ENCODE measurements around the gene PIAS4. TPM values are rescaled to one million over a fixed set of nuclear protein-coding genes. Genes with fewer than 3 reads are reported as not detected.
A peak's percentile ranks its signal among the peaks of the same experiment; 100 is the strongest.
"Not testable (repeated sequence)": the region's sequence is repeated elsewhere in the genome, so short reads cannot be mapped to it uniquely, and the experiment has no call there.

PIAS4 gene
- total RNA-seq, 3 donors from 2014 or later: 27.4 to 44.6 (median 29.5) TPM

GRCh38 chr19:3990815-3991117 is 16.8 kb upstream of the PIAS4 start:
- Histone ChIP-seq H3K4me3 (no peak overlapping the region), H3K9me3 (no peaks in the 10 kb centered on the region), H3K36me3 (ENCODE audit: low read depth) (no peaks in the 10 kb centered on the region), H3K4me1 (ENCODE audit: low read depth) (peaks cover 19% of the 10 kb centered on the region)
- intact Hi-C loops (cut with DNase I, micrococcal nuclease): loop anchor here in 1 of 2 donors (10.0 kb wide), 1 partner anchor 54 kb away; no protein-coding TSS in a partner anchor
- TF ChIP-seq CTCF (IDR thresholded peaks at IDR 0.05): no peak
- ATAC-seq: no peak
- no peak for DNase-seq

- Histone ChIP-seq H3K36me3 (ENCODE audit: low read depth) (no peaks in the 10 kb centered on the region), H3K4me1 (ENCODE audit: low read depth) (no peaks in the 10 kb centered on the region), H3K9me3 (no peaks in the 10 kb centered on the region), H3K4me3 (no peak overlapping the region)
- intact Hi-C loops (cut with DNase I, micrococcal nuclease): loop anchor here in 1 of 2 donors (10.0 kb wide), 1 partner anchor 49 kb away; no protein-coding TSS in a partner anchor
- DNase-seq (no peak), ATAC-seq (no peak)
- no peak for TF ChIP-seq CTCF (IDR thresholded peaks at IDR 0.05)
Measured at GRCh38 chr19:3995607-3996006, 11.9 kb upstream of the PIAS4 start.

GRCh38 chr19:3998667-3999412 is 8.7 kb upstream of the PIAS4 start:
- not testable (repeated sequence) for DNase-seq; H3K9me3 ChIP-seq; H3K4me3 ChIP-seq; H3K4me1 ChIP-seq (ENCODE audit: low read depth); ATAC-seq; H3K36me3 ChIP-seq (ENCODE audit: low read depth)
- intact Hi-C loops (cut with DNase I, micrococcal nuclease): loop anchor here in 1 of 2 donors (10.0 kb wide), 1 partner anchor 46 kb away; no protein-coding TSS in a partner anchor

- H3K9me3 ChIP-seq; ATAC-seq; intact Hi-C loops (cut with DNase I, micrococcal nuclease); H3K4me1 ChIP-seq (ENCODE audit: low read depth); H3K4me3 ChIP-seq; H3K36me3 ChIP-seq (ENCODE audit: low read depth); DNase-seq: not testable (repeated sequence)
Measured at GRCh38 chr19:4000798-4001197, 6.7 kb upstream of the PIAS4 start.

DNA sequence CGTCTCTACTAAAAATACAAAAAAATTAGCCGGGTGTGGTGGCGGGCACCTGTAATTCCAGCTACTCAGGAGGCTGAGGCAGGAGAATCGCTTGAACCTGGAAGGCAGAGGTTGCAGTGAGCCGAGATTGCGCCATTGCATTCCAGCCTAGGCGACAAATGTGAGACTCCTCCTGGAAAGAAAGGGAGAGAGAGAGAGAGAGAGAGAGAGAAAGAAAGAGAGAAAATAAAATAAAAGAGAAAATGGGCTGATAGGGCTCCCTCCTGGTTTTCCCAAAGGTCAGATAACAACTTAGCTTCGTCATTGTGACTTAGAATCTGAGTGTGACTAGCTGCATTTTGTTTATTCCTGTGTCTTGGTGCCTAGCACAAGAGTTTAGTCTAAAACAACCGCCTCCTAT is 2.1 kb upstream of the PIAS4 start:
- H3K36me3 ChIP-seq (ENCODE audit: low read depth); DNase-seq; H3K9me3 ChIP-seq; ATAC-seq; H3K4me3 ChIP-seq; intact Hi-C loops (cut with DNase I, micrococcal nuclease): not testable (repeated sequence)
- peaks cover 16% of the 10 kb centered on the region for H3K4me1 ChIP-seq (ENCODE audit: low read depth)

GRCh38 chr19:4007836-4008539 is 452 bp downstream of the PIAS4 start:
- H3K4me1 ChIP-seq (ENCODE audit: low read depth): peaks cover 24% of the 10 kb centered on the region
- intact Hi-C loops (cut with DNase I, micrococcal nuclease): no loop called here
- no peak for TF ChIP-seq CTCF (IDR thresholded peaks at IDR 0.05)
- H3K9me3 ChIP-seq: no peaks in the 10 kb centered on the region
- DNase-seq (peak in 2 of 3 donors; percentile 41 to 51), ATAC-seq (peak; percentile 1)
- no peaks in the 10 kb centered on the region for H3K36me3 ChIP-seq (ENCODE audit: low read depth)
- peak overlapping the region; percentile 84 for H3K4me3 ChIP-seq

All from mucosa of descending colon (tissue), 3 donors.